Activated T-helper 9 cell treated with anti-CD3 and anti-CD28 coated beads, Interleukin-2, amount 50 U/mL, for 16 hours (primary cell): ENCODE data around the gene BRSK1.
A peak's percentile ranks its signal among the peaks of the same experiment; 100 is the strongest.

Experiments used
- DNase-seq: peaks from one replicate; pipeline ENCODE4 v3.0.0-alpha.2; 2020; ENCODE audit warnings: low read depth

Gene BRSK1

GRCh38 chr19:55253842-55254624, 29.8 kb upstream of the BRSK1 start:
- peak; percentile 33 for DNase-seq

GRCh38 chr19:55254625-55254977, 29.2 kb upstream of the BRSK1 start:
- no peak for DNase-seq

- DNase-seq: peak; percentile 22
Observed at GRCh38 chr19:55255618-55256423, 28.0 kb upstream of the BRSK1 start.

- DNase-seq: no peak
Observed at GRCh38 chr19:55256562-55257460, 27.0 kb upstream of the BRSK1 start.

- DNase-seq: no peak
Observed at GRCh38 chr19:55257461-55258420, 26.1 kb upstream of the BRSK1 start.

- peak; percentile 40 for DNase-seq
Observed at GRCh38 chr19:55258476-55258827, 25.3 kb upstream of the BRSK1 start.

- DNase-seq: peak; percentile 92
Observed at GRCh38 chr19:55258828-55259539, 24.8 kb upstream of the BRSK1 start, which contains the start of gene PPP6R1. Gene PPP6R1 (minus strand): TSS chr19:55259017. CDS start chr19:55247103, 11,914 bp downstream.

GRCh38 chr19:55259540-55260210, 24.1 kb upstream of the BRSK1 start:
- DNase-seq: no peak

- DNase-seq: no peak
Observed at GRCh38 chr19:55261671-55262126, 22.1 kb upstream of the BRSK1 start.

- DNase-seq: no peak
Observed at GRCh38 chr19:55262359-55262758, 21.4 kb upstream of the BRSK1 start.

GRCh38 chr19:55264531-55264930, 19.3 kb upstream of the BRSK1 start:
- DNase-seq: no peak

GRCh38 chr19:55265173-55265572, 18.6 kb upstream of the BRSK1 start:
- DNase-seq: no peak

GRCh38 chr19:55265723-55266386, 17.9 kb upstream of the BRSK1 start:
- no peak for DNase-seq

GRCh38 chr19:55266404-55266803, 17.4 kb upstream of the BRSK1 start:
- no peak for DNase-seq

GRCh38 chr19:55266840-55267239, 17.0 kb upstream of the BRSK1 start:
- DNase-seq: no peak

- DNase-seq: no peak
Observed at GRCh38 chr19:55269299-55269698, 14.5 kb upstream of the BRSK1 start.

GRCh38 chr19:55270172-55270942, 13.4 kb upstream of the BRSK1 start:
- no peak for DNase-seq

GRCh38 chr19:55272142-55272541, 11.7 kb upstream of the BRSK1 start:
- DNase-seq: no peak
